ENCODE measurements around the gene ATP1B3. TPM values are rescaled to one million over a fixed set of nuclear protein-coding genes. Genes with fewer than 3 reads are reported as not detected.
"Not testable (repeated sequence)": the region's sequence is repeated elsewhere in the genome, so short reads cannot be mapped to it uniquely, and the experiment has no call there.

ATP1B3 gene
- total RNA-seq, 1 donor from 2014 or later, result 66.5 TPM

GRCh38 chr3:141965471-141965870 is 89.0 kb downstream of the ATP1B3 start:
- DNase-seq (ENCODE audit: low read depth), result no peak
- TF ChIP-seq CTCF (conservative IDR thresholded peaks at IDR 0.05; ENCODE audit: low read depth, low read length), result no peak
- no peak overlapping the region for H3K4me3 ChIP-seq (ENCODE audit: low read depth, low read length)

GRCh38 chr3:141969711-141970110 is 93.3 kb downstream of the ATP1B3 start:
- TF ChIP-seq CTCF (conservative IDR thresholded peaks at IDR 0.05; ENCODE audit: low read depth, low read length), result no peak
- H3K4me3 ChIP-seq (ENCODE audit: low read depth, low read length), result no peak overlapping the region
- no peak for DNase-seq (ENCODE audit: low read depth)

GRCh38 chr3:141971571-141971970 is 95.1 kb downstream of the ATP1B3 start:
- no peak for DNase-seq (ENCODE audit: low read depth)
- no peak for TF ChIP-seq CTCF (conservative IDR thresholded peaks at IDR 0.05; ENCODE audit: low read depth, low read length)
- H3K4me3 ChIP-seq (ENCODE audit: low read depth, low read length), result no peak overlapping the region

- no peak for TF ChIP-seq CTCF (conservative IDR thresholded peaks at IDR 0.05; ENCODE audit: low read depth, low read length)
- DNase-seq (ENCODE audit: low read depth), result no peak
- no peak overlapping the region for H3K4me3 ChIP-seq (ENCODE audit: low read depth, low read length)
These were observed 96.0 kb downstream of the ATP1B3 start for GRCh38 chr3:141972399-141972798.

- DNase-seq (ENCODE audit: low read depth), result not testable (repeated sequence)
These were observed 98.3 kb downstream of the ATP1B3 start for GRCh38 chr3:141974777-141975176.

More at GRCh38 chr3:141974777-141975176, 98.3 kb downstream of the ATP1B3 start:
- H3K4me3 ChIP-seq (ENCODE audit: low read depth, low read length), result not testable (repeated sequence)

Other genes starting within 250 kb of the ATP1B3 start
- gene RNF7, start 138.3 kb upstream of the ATP1B3 start, total RNA-seq, result 91.7 and 115 TPM in 2 replicates
- not detected in 2 replicates for gene GRK7, start 113.2 kb upstream of the ATP1B3 start, total RNA-seq